ENCODE results near the gene TNNI3.
"Not testable (repeated sequence)": the region's sequence is repeated elsewhere in the genome, so short reads cannot be mapped to it uniquely, and the experiment has no call there.

The TNNI3 gene

DNA sequence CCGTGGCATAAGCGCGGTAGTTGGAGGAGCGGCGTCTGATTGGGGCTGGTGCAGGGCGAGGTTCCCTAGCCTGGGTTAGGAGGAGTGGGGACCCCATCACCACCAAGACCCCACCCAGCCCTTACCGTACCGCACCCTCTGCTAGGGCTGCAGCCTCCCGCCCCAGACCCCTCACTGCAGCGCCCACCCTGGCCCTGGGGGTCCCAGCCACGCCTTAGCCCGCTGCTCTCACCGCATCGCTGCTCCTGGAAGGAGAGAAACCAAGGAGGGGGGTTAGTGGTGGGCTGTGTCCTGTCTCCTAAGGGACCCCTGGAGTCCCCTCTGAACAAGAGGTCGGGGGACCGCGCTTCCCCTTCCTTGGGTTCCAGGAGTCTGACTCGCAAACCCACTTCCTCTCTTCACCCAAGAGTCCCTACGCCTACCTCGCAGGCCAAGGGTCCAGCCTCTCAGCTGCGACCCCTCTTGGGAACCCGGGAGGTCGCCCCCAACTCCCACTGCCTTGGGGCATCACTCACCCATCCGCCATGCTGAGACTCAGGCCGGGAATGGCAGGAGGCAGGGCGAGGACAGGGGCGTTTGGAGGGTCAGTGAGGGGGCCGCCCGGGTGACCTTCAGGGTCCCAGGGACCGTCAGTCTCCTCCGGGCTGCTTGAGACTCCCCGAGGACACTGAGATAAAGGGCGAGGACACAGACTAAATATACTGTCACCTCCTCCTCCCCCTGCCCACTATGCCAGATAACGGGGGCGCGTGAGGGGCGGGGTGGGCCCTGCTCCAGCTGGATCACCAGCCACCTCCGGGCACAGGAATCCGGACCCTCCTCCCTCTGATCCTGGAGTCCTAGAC, at the start of gene TNNI3:
TSS of gene TNNI3 (minus strand) at position 669 of the 845 bp plus-strand sequence. CDS start at position 526, 143 bp downstream.
- no peak for DNase-seq

DNA sequence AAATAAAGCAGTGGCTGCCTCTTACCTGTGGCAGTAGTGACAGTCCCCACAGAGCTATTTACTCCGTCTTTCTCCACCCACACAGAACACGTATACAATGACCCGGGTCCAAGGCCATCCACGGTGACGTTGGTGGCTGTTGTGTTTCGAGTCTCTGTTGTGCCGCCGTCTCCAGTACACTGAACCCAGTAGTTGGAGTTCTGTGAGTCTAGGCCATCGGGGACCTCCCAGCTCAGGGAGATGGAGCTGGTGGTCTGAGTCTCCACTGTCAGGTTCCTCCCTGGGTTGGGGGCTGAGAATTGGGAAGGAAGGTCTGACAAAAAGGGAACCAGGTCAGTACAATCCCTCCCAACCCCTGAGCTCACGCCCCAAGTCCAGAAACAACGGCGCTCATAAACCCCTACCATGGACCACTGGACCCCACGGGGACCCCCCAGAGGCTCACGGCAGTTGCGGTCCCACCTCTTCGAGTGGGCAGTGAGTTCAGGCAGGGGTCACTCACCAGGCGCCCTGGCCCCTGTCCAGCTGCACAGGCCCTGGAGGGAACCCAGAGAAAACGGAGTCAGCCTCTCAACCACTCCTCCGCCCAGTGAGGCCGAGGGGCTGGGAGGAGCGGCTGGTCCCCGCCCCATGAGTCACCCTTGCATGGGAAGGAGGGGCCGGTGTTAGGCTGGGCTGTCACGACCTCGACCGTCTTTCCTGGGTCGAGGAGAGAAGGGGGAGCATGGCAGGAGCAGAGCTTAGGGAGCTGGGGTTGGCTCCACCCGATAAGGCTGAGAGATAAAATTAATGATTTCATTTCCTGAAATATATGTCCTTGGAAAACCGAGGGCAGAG, 49.4 kb upstream of the TNNI3 start:
- DNase-seq = no peak

DNA sequence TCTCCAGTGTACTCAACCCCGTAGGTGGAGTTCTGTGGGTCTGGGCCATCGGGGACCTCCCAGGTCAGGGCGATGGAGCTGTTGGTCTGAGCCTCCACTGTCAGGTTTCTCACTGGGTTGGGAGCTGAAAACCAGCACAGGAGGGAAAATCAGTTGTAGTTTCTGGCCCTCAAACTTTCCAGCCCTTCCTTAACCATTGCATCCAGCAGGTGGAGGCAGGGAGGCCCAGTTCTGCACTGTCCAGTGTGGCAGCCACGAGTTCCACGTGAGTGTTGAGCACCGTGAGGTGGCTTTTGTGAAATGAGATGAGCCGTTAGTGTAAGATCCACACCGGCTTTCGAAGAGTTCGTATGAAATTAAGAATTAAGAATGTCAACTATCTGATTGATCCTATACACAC, 44.7 kb upstream of the TNNI3 start:
- DNase-seq = not testable (repeated sequence)

DNA sequence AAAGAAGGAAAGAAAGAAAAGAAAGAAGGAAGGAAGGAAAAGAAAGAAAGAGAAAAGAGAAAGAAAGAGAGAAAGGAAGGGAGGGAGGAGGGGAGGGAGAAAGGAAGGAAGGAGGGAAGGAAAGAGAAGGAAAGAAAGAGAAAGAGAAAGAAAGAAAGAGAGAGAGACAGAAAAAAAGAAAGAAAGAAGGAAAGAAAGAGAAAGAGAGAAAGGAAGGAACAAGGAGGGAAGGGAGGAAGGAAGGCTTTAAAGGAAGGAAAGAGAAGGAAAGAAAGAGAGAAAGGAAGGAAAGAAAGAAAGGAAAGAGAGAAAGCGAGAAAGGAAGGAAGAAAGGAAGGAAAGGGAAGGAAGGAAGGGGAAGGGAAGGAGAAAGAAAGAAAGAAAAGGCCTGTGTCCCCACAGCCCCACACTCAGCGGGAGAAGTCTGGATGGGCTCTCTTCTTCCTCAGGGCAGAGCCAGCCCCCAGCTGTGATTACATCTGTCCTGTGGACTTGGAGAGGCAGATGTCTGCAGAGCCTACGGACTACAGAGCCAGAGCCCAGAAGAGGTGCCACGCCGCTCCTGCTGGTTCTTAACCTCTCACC, 42.2 kb upstream of the TNNI3 start:
- DNase-seq = no peak

DNA sequence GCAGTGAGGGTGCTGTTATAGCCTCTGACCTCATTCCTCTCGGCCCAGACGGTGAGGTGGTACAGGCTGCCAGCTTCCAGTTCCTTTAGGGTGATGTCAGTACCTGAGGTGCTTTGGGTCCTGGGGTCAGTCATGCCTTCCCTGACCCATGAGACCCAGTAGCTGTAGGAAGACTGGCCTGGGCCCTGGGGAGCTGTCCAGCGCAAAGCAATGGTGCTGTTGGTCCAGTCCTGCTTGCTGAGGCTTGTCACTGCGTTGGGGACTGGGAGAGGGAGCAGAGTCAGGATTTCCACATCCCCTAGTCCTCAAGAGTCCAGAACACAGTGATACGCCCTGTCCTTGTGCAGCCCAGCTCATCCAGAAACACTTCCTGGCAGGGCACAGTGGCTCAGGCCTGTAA, 41.1 kb upstream of the TNNI3 start:
- no peak for DNase-seq

DNA sequence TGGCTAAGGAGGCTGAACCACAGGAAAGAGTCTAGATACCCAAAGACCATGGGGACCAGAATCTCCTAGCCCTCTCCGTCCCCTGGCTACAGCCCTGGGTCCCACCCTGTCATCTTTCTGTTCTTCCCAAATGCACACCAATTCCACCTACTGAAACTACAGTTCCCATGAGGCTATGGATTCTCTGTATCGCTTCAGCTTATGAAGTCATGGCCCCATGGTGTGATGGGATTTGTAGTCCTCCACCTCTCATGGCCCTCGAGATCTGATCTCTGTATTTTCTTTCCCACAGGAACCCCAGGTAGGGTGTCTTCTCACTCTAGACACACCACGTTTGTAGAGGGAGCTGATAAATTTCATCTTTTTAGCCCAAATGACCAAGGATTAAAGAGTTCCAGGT, 40.0 kb upstream of the TNNI3 start:
- DNase-seq = no peak

DNA sequence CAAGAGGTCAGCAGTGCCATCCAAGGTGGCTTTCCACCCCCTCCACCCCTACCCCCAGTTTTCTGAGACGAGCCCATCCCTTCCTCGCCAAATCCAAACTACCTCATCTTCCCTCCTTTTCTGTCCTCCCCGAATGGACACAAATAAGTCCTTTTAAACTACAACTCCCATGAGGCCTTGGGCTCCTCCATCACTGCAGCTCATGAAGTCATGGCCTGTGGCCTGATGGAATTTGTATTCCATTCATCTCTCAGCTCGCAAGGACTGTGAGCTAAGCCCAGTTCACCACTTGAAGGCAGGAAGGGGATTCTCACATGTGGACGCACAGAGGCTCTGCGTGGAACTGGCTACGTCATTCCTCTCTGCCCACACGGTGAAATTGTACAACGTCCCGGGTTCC, 39.3 kb upstream of the TNNI3 start:
- no peak for DNase-seq

DNA sequence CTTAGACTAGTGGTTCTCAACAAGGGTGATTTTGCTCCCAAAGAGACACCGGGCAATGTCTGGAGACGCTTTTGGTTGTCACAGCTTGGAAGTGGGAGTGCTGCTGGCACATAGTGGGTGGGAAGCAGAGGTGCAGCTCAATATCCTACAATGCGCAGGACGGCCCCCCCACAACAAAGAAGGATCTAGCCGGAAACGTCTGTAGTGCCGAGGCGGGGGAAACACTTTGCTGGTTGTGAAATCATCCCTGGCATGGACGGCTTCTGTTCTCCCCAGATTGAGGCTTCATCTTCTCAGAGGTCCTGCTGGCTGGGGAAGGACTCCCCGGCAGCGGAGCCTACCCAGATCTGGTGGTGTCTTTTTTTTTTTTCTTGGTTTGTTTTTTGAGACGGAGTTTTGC, 35.9 kb upstream of the TNNI3 start:
- DNase-seq = no peak

DNA sequence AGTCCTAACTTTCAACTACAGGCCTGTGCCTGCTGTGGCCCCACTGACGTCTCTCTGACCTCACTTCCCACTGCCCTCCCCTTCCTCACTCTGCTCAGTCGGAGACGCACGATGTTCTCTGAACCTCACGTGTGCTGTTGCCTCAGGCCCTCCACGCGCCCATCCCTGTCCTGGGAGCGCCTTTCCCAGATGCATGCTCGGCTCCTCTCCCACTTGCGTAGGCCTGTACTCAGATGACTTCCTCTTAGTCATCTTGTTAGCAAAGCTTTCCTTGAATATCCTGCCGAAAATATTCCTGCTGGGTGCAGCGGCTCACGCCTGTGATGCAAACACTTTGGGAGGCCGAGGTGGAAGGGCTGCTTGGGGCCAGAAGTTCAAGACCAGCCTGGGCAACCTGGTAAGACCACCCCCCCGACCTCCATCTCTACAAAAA, 31.9 kb upstream of the TNNI3 start:
- no peak for DNase-seq

DNA sequence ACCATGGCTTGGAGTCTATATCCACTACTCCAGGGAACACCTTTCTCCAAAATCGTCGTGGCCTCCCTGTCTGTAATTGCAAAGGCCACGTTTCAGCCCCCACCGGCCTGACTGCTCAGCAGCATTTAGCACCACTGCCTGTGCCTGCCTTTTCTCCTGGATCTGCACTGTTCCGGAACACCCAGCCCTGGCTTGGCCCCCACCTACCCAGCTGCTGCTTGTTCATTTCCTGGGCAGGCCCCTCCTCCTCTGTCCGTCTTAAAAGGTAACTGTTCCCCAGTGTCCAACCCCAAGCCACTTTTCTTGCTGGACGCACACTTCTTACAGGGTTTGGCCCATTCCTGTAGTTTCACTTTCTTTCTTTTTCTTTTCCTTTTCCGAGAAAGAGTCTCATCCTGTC, 31.1 kb upstream of the TNNI3 start:
- no peak for DNase-seq

DNA sequence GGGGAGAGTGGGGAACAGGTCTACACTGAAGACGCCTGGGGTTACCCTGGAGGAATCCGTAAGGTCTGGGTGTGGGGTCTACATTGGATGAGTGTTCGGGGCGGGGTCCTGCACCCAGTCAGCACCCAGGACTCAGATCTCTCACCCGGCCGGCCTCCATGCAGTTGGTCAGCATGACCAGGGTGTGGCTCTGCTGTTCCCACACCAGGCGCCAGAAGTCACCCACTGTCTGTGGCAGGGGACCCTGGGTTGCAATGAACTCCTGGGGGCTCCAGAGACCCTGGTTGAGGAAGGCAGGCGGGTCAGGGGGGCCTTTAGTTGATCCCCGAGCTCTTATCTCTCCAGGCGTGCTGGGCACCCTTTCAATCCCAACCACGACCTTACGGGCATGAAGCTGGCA, 28.5 kb upstream of the TNNI3 start:
- DNase-seq = no peak

DNA sequence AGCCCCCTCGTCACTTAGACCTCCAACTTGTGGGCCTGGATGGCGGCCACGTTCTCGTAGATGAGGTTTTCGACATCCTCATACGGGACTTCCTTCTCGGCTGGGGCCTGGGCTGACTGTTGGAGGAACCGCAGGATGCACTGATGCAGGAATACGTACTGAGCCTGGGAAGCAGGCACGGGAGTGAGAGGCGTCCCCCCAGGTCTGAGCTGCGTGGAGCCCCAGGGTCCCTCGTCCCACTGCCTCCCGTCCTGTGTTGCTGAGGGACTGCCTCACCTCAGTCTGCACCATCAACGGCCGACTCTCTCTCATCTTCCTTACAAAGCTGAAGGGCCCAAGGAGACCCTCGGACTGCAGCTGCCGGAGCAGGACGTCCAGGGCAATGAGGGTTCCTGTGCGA, 24.2 kb upstream of the TNNI3 start:
- no peak for DNase-seq

DNA sequence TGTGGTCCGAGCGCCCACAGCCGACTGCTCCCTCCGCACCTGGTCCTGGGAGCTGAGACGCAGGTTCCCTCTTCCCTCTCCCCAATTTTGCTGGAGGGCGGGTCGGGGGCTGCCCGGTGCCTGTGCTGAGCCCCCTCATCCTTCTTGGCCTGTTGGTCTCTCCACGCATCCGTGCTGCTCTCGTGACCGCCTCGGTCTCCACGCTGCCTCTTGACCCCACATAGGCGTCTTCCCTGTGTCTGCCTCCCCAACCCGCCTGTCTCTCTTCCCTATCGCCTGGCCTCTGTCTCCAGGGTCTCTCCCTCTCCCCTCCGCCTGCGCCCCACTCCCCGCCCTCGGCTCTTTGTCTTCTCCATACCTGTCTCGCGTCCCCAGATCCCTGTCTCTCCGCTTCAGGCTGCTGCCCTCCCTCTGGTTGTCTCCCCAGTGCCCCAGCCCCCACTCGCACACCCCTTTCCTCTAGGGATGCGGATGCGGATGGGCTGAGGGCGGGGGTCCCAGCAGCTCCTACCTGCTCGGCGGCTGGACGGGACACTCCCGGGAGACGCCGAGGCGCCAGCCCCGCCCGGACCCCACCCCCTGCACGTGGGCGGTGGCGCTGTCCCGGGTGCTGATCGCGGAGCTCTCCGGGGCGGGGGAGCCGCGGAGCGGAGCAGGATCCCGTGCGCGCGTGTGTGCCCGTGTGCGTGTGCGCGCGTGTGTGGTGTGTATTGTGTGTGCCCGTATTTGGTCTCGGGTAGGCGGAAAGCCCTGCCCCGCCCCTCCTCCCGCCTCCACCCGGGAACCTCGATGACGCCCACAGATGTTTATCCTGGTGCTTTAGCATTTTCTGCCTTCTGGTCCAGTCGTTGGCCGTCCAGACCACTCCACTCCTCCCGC, 22.3 kb upstream of the TNNI3 start, which contains the start of gene SYT5:
TSS of gene SYT5 (minus strand) at position 684 of the 879 bp plus-strand sequence. CDS start 1,248 bp downstream, outside the sequence.
- peak; percentile 35 for DNase-seq

DNA sequence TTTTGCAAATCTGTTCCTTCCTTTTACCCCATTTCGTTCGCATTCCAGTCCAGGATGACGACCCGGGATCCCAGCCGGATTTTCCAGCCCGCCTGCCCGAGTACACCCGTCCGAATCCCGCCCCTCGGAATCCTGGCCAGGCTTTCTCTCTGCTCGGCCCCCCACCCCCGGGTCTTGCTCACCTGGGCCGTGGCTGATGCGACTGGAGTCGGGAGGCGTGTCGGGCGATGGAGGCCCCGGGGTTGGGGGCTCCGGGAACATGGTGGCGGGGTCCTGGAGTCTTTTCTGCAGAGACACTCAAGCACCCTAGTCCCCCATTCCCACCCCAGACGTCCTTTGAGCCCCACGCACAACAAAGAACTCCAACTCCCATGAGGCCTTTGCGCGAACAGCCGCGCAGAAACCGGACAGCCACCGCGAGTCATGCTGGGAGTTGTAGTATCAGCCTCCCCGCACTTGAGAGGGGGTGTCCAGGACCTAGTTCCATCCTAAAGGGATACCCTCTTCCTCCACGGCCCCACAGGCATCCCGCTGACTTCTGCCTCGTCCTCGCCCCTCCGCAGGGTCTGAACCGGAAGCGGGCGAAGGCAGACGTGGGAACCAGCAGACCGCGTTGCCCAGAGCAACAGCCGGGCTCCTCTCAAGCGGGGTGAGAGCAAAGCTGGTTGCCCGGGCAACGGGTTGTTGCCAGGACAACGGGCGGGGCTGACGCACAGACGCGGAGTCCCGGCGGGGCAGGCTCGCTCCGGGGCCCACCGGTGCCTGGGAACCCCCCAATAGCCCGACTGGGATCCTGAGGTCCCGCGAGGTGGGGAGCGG, 21.5 kb upstream of the TNNI3 start:
- peak; percentile 88 for DNase-seq

DNA sequence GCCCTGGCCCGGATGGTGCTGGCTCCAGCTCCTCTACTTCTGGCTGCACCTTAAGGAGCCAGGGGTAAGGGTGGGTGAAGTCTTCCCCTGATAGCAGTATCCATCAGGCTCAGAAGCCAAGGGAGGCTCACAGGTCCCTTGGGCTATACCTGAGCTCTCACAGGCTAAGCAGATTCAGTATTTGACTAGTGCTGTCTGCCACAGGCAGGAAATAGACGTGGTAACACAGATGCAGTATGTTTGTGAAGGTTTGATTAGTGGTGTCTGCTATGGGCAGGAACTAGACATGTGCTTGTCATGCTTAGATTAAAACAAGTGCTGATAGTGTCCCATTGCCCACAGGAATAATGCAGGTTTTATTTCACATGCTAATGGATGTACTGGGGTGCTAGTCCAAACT, 18.5 kb upstream of the TNNI3 start:
- no peak for DNase-seq

DNA sequence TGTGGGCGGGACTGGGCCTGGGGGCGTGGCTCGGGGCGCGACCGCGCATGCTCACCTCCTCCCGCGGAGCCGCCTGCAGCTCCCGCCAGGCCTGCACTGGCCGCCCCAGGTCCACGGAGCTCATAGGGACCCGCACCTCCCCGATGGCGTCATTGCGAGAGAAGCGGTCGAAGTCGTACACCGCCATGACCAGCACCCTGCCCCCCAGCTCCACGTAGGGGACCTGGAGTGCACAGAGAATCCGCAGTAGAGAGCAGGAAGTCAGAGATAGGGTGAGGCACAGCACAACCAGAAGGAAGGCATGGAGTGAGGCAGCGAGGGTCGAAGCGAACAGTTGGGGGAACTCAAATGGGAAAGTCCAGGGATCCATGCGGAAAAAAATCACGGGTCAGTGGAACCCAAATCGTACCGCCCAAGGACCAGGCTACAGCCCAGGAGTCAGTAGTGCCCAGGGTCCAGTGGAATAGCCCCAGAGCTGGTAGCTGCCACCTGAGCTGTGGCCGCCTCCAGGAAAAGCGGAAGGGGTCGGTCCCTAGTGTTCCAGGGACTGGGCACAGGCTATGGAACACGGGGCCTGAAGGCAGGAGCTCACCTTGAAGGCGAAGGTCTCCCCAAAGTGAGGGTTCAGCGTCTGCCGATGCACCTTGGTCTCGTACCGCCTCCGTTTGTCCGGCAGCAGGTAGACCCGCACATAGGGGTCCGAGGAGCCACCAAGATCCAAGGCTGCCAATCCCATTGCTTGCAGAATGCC, 17.8 kb upstream of the TNNI3 start:
- DNase-seq = no peak

DNA sequence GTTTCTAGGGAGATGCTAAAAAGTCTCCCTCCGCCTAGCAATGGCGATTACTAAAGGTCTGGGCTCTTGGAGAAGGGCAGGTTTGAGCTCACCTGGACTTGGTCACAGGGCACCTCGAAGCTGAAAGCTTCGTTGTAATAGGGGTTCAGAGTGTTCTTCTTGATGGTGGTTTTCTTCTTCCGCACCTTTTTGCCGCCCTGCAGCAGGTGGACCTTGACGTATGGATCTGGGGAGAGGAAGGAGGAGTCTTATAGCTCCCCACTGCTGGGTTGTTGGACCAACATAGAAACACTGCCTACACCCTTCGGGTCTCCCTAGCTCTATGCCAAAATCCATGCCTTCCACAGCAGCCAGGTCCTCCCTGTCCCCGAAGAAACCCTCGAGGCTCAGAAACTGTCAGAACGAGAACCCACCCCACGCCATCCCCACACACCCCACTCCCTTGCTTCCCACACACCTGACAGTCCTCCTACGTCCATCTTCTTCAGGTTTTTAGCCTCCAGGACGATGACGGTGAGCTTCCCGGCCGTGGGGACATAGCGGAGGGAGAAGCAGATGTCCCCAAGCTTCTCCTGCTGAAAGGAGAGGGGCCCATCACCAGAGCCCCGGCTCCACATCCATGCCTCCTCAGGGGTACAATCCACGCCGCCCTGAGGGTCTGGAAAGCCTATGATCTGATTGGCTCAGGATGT, 17.0 kb upstream of the TNNI3 start:
- no peak for DNase-seq

DNA sequence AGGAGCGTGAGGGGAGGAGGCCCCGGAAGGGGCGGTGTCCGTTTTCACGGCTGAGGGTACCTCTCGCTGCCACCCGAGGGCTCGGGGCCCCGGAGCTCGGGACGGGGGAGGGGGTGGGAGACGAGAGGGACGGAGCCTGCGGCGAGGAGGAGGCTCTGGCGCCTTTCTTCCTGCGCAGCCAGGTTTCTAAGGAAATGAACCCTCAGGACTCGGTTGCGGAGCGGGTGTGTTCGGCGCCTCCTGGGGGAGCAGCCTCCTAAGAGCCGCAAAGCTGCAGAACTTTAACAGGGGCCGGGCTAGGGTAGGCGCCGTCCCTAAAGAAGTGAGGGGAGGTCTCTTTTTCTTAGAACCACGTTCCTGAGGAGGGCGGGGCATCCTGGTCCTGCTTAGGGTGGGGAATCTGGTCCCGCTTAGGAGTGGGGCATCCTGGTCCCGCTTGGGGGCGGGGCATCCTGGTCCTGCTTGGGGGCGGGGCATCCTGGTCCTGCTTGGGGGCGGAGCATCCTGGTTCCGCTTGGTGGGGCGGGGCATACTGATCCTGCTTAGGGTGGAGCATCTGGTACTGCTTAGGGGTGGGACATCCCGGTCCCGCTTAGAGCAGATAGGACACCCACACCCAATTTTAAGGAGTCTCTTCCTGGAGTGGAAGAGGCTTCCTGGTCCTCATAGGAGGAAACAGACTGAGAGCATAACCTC, 16.3 kb upstream of the TNNI3 start:
- DNase-seq = no peak

DNA sequence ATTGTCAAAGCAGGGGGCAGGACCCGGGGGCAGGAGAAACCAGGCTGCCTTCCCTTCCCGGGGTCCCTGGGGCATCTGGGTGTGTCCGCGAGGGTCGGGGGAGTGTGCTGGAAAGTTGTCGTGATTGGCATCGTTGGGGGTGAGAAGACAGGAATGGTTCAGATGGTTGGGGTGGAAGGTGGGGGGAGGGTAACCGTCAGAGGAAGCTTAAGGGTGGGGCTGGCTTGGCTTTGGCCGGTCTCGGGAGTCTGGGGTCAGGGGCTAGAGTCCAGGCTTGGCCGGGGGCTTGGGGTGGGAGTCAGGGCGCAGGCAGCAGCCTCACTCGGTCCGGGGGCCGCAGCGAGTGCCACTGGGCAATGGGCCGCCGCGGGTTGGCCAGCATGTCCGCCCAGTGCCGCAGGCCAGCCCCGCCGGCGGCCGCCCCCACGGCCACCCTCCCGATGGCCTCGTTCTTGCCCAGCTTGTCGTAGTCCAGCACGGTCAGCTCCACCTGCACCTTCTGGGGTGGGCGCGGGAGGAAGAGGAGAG, 15.7 kb upstream of the TNNI3 start:
- no peak for DNase-seq

Measured in activated CD4-positive, alpha-beta T cell treated with anti-CD3 and anti-CD28 coated beads for 1 hour (primary cell).